Brain microvascular endothelial cell (primary cell): Measurements from ENCODE around the gene KIAA0408.
"Not testable (repeated sequence)": the region's sequence is repeated elsewhere in the genome, so short reads cannot be mapped to it uniquely, and the experiment has no call there.

Experiments
- DNase-seq: peaks from one replicate; pipeline ENCODE4 v3.0.0-alpha.2; 2020
- H3K27ac ChIP-seq: fragments of 250-450 bp; sonication (Bioruptor Pico); 2 replicates; pipeline ENCODE4 v1.5.1; 2020; ENCODE audit warnings: mild to moderate bottlenecking, moderate library complexity
- H3K27me3 ChIP-seq: fragments of 250-450 bp; sonication (Bioruptor Pico); replicated peaks from 2 replicates; pipeline ENCODE4 v1.5.1; 2020; ENCODE audit warnings: mild to moderate bottlenecking
- H3K36me3 ChIP-seq: fragments of 250-450 bp; sonication (Bioruptor Pico); replicated peaks from 2 replicates; pipeline ENCODE4 v1.5.1; 2020; ENCODE audit warnings: mild to moderate bottlenecking
- H3K4me3 ChIP-seq: 2 replicates; pipeline ENCODE4 v1.5.1; 2011; ENCODE audit warnings: low read depth, mild to moderate bottlenecking, control low read depth, low read length, moderate library complexity
- in situ Hi-C: cut with HindIII; loops from 2 replicates; pipeline ENCODE4 v1.10.0; 2017; ENCODE audit warnings: low sequenced_read_pairs, low pct_ligation_motif_present
- TF ChIP-seq, protein P1 (sequence below): IDR thresholded peaks from 2 replicates; pipeline ENCODE4 v1.5.1; 2011; ENCODE audit warnings: low read depth, mild to moderate bottlenecking, moderate library complexity, low read length, control low read depth, inconsistent platforms; ENCODE audit errors: missing control alignments

The KIAA0408 gene

GRCh38 chr6:127423921-127424320 lies 35.3 kb downstream of the KIAA0408 start:
- in situ Hi-C loops = no loop called here
- no peak for DNase-seq
- no peaks in the 10 kb centered on the region for H3K27me3 ChIP-seq
- H3K4me3 ChIP-seq = no peak overlapping the region
- no peak overlapping the region for H3K27ac ChIP-seq
- H3K36me3 ChIP-seq = no peaks in the 10 kb centered on the region
- TF ChIP-seq, protein P1, sequence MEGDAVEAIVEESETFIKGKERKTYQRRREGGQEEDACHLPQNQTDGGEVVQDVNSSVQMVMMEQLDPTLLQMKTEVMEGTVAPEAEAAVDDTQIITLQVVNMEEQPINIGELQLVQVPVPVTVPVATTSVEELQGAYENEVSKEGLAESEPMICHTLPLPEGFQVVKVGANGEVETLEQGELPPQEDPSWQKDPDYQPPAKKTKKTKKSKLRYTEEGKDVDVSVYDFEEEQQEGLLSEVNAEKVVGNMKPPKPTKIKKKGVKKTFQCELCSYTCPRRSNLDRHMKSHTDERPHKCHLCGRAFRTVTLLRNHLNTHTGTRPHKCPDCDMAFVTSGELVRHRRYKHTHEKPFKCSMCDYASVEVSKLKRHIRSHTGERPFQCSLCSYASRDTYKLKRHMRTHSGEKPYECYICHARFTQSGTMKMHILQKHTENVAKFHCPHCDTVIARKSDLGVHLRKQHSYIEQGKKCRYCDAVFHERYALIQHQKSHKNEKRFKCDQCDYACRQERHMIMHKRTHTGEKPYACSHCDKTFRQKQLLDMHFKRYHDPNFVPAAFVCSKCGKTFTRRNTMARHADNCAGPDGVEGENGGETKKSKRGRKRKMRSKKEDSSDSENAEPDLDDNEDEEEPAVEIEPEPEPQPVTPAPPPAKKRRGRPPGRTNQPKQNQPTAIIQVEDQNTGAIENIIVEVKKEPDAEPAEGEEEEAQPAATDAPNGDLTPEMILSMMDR = no peak

DNA sequence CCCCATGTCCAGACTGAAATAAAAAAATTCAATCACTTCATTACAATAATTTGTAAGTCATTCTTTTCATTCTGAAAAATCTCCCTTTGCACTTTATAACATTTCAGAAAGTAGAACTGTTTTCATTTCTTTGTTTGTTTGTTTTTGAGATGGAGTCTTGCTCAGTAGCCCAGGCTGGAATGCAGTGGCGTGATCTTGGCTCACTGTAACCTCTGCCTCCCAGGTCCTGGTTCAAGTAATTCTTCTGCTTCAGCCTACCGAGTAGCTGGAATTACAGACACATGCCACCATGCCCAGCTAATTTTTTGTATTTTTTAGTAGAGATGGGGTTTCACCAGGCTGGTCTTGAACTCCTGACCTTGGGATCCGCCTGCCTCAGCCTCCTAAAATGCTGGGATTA lies 38.0 kb downstream of the KIAA0408 start:
- H3K36me3 ChIP-seq, H3K4me3 ChIP-seq, DNase-seq, in situ Hi-C loops, H3K27me3 ChIP-seq: not testable (repeated sequence)
- peak overlapping the region; percentile 69 for H3K27ac ChIP-seq

- Histone ChIP-seq H3K4me3 (no peak overlapping the region), H3K27me3 (no peaks in the 10 kb centered on the region), H3K27ac (peak overlapping the region; percentile 69), H3K36me3 (no peaks in the 10 kb centered on the region)
- peak; percentile 98 for DNase-seq
- TF ChIP-seq, protein P1 = peak; percentile 53
- in situ Hi-C loops = no loop called here
Measured at GRCh38 chr6:127420556-127420955, 38.6 kb downstream of the KIAA0408 start.

GRCh38 chr6:127415096-127415495 lies 44.1 kb downstream of the KIAA0408 start:
- no peak for DNase-seq
- no peaks in the 10 kb centered on the region for H3K27me3 ChIP-seq
- TF ChIP-seq, protein P1 = no peak
- no peak overlapping the region for H3K27ac ChIP-seq
- in situ Hi-C loops = no loop called here
- H3K36me3 ChIP-seq = no peaks in the 10 kb centered on the region
- H3K4me3 ChIP-seq = no peak overlapping the region

DNA sequence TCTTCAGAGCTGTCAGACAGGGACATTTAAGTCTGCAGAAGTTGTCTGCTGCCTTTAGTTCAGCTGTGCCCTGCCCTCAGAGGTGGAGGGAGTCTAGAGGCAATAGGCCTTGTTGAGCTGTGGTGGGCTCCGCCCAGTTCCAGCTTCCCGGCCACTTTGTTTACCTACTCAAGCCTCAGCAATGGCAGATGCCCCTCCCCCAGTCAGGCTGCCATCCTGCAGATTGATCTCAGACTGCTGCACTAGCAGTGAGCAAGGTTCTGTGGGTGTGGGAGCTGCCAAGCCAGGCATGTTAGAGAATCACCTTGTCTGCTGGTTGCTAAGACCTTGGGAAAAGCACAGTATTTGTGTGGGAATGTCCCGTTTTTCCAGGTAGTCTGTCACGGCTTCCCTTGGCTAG lies 46.1 kb downstream of the KIAA0408 start:
- H3K36me3 ChIP-seq, DNase-seq, in situ Hi-C loops, H3K27ac ChIP-seq, H3K27me3 ChIP-seq, H3K4me3 ChIP-seq: not testable (repeated sequence)

DNA sequence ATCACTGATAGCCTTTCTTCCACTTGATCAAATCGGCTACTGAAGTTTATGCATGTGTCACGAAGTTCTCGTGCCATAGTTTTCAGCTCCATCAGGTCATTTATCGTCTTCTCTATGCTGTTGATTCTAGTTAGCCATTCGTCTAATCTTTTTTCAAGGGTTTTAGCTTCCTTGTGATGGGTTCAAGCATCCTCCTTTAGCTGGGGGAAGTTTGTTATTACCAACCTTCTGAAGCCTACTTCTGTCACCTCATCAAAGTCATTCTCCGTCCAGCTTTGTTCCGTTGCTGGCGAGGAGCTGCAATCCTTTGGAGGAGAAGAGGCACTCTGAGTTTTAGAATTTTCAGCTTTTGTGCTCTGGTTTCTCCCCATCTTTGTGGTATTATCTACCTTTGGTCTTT lies 47.2 kb downstream of the KIAA0408 start:
- DNase-seq, H3K4me3 ChIP-seq, H3K27ac ChIP-seq, H3K36me3 ChIP-seq, in situ Hi-C loops, H3K27me3 ChIP-seq: not testable (repeated sequence)
